ENCODE measurements around the gene SLC7A4.
A peak's percentile ranks its signal among the peaks of the same experiment; 100 is the strongest.

The SLC7A4 gene

GRCh38 chr22:21016644-21017420, 15.5 kb downstream of the SLC7A4 start:
- TF ChIP-seq, protein P1, sequence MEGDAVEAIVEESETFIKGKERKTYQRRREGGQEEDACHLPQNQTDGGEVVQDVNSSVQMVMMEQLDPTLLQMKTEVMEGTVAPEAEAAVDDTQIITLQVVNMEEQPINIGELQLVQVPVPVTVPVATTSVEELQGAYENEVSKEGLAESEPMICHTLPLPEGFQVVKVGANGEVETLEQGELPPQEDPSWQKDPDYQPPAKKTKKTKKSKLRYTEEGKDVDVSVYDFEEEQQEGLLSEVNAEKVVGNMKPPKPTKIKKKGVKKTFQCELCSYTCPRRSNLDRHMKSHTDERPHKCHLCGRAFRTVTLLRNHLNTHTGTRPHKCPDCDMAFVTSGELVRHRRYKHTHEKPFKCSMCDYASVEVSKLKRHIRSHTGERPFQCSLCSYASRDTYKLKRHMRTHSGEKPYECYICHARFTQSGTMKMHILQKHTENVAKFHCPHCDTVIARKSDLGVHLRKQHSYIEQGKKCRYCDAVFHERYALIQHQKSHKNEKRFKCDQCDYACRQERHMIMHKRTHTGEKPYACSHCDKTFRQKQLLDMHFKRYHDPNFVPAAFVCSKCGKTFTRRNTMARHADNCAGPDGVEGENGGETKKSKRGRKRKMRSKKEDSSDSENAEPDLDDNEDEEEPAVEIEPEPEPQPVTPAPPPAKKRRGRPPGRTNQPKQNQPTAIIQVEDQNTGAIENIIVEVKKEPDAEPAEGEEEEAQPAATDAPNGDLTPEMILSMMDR (IDR thresholded peaks at IDR 0.05; ENCODE audit: low read depth, low read length), result no peak
- no peak overlapping the region for H3K4me3 ChIP-seq (replicated peaks in 1 of 2; ENCODE audit: low read depth in 2 of 2, low read length in 2 of 2)
- DNase-seq (ENCODE audit: low read depth in 2 of 2), result no peak

DNA sequence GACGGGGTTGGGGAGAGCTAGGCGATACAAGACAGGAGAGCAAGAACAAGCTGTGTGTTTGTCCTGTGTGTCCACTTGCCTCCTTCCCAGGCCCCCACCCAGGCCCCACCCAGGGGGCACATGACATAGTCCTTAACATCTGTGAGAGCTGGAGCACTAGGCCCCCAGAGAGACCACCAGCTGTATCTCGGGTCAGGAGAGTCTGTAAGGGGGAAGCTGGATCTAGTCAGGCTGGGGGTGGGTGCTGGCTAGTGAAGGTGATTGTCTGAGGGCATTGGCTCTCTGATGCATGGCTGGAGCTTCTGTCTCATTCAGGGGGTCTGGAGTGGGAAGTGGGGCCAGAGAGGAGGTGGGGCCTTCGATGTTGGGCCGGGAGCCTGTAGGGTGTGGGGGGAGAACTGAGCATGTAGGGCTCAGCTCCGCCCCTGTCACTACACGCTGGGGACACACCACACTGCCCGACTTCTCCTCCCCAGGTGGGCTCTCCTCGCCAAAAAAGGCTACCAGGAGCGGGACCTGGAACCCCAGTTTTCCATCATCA, 16.8 kb downstream of the SLC7A4 start:
- DNase-seq (ENCODE audit: low read depth in 2 of 2), result no peak
- TF ChIP-seq, protein P1 (IDR thresholded peaks at IDR 0.05; ENCODE audit: low read depth, low read length), result no peak
- peak overlapping the region in 1 of 2 donors; percentile 64 for H3K4me3 ChIP-seq (replicated peaks in 1 of 2; ENCODE audit: low read depth in 2 of 2, low read length in 2 of 2)

- TF ChIP-seq, protein P1 (IDR thresholded peaks at IDR 0.05; ENCODE audit: low read depth, low read length), result no peak
- peak; percentile 45 to 82 for DNase-seq (ENCODE audit: low read depth in 2 of 2)
- peak within 1 kb of the TSS; percentile 60 to 64 for H3K4me3 ChIP-seq (replicated peaks in 1 of 2; ENCODE audit: low read depth in 2 of 2, low read length in 2 of 2)
Observed at GRCh38 chr22:21014726-21015465, 17.5 kb downstream of the SLC7A4 start, which contains the start of gene P2RX6. Gene P2RX6, plus strand, starts transcription at chr22:21015165. Its CDS starts 10 bp downstream, at chr22:21015175.

DNA sequence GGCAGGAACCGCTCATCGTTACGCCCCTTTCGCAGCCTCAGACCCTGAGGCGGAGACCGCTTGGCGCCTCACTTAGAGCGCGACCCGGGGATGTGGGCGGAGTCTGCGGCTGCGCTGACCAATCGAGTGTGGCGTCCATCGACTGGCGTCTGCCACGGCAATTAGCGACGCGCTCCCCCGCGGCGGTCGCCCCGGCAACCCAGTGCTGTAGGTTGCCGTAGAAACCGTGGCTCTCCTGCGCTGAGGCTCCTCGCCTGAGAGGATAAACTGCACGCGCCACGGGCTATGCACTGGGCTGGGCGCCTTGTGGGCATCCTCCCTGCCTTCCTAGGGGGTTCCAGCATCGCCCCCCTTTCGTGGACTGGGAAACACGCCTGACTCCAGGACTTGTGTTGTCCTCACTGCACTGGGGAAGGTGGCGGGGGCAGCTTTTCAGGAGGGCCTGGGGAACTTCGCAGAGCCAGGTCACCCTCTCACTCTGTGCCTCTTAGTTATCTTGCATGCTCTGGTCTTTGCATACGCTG, 18.1 kb downstream of the SLC7A4 start:
- TF ChIP-seq, protein P1 (IDR thresholded peaks at IDR 0.05; ENCODE audit: low read depth, low read length), result no peak
- H3K4me3 ChIP-seq (replicated peaks in 1 of 2; ENCODE audit: low read depth in 2 of 2, low read length in 2 of 2), result peak overlapping the region; percentile 60 to 64
- peak; percentile 87 to 95 for DNase-seq (ENCODE audit: low read depth in 2 of 2)

DNA sequence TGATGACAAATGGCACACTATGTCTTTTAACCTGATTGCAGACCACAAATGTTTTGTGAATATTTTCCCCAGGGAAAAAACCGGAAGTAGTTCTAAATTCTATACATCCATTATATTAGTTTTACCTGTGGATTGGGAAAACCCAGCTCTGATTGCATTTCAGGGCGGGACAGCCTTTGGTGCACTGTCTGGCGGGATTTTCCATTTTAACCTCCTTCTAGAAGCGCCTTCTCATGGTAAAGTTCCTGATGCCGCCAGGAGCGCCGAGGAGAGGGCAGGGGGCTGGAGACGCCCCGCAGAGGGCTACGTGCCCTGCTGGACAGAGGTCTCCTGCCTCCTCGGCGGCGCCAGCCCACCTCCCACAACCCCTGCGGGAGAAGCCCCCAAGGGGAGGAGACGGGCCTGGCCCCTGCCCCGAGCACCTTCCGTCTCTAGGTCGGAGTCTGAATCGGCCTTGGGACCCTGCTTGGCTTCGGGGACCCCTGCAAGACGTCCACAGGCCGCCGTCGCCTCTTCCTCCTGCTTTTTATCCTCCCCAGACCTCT, 18.6 kb downstream of the SLC7A4 start:
- no peak for DNase-seq (ENCODE audit: low read depth in 2 of 2)
- H3K4me3 ChIP-seq (replicated peaks in 1 of 2; ENCODE audit: low read depth in 2 of 2, low read length in 2 of 2), result peak overlapping the region; percentile 60 to 64
- TF ChIP-seq, protein P1 (IDR thresholded peaks at IDR 0.05; ENCODE audit: low read depth, low read length), result no peak
